H1 (cell line): ENCODE measurements around the gene C1orf21. TPM values are rescaled to one million over a fixed set of nuclear protein-coding genes. Genes with fewer than 3 reads are reported as not detected.

Experiments
- CTCF ChIA-PET: fragments of 300-600 bp; sonication (Branson Sonifier 250); formaldehyde crosslinking; loops from one replicate; lab custom pipeline; 2021; ENCODE audit not compliant: partially characterized antibody; lab: Charles Lee
- POLR2A ChIA-PET: fragments of 300-600 bp; sonication (Branson Sonifier 250); formaldehyde crosslinking; loops from one replicate; lab custom pipeline; 2021; ENCODE audit warnings: inconsistent platforms; ENCODE audit not compliant: partially characterized antibody; lab: Charles Lee
- DNase-seq, 2 experiments: peaks; one replicate each; pipeline versions ENCODE4 v3.0.0 to v3.0.0-alpha.2; 2010 to 2022; ENCODE audit warnings: low spot score in 2 of 2, low read depth in 1 of 2, mixed read lengths in 1 of 2
- FAIRE-seq: peaks from 2 replicates; lab custom pipeline; 2011; peaks lifted over from hg19 to GRCh38; lab: Jason Lieb, UNC
- H2AFZ ChIP-seq: 2 replicates; pipeline ENCODE4 v1.8.1; 2012; ENCODE audit warnings: low read length, inconsistent platforms
- H2AK5ac ChIP-seq: 2 replicates; pipeline ENCODE4 v1.6.1; 2013; ENCODE audit warnings: low read depth, low read length
- H2BK120ac ChIP-seq: replicated peaks from 2 replicates; pipeline ENCODE3; 2013; ENCODE audit warnings: low read depth, low read length, inconsistent platforms
- H2BK12ac ChIP-seq: 2 replicates; pipeline ENCODE4 v1.6.1; 2013; ENCODE audit warnings: low read depth, low read length
- H2BK15ac ChIP-seq: 2 replicates; pipeline ENCODE4 v1.6.1; 2013; ENCODE audit warnings: low read length
- H2BK20ac ChIP-seq: 2 replicates; pipeline ENCODE4 v1.6.1; 2013; ENCODE audit warnings: low read length
- H2BK5ac ChIP-seq: 2 replicates; pipeline ENCODE4 v1.6.1; 2013; ENCODE audit warnings: low read depth, low read length
- H3K14ac ChIP-seq: 2 replicates; pipeline ENCODE4 v1.6.1; 2013; ENCODE audit warnings: inconsistent platforms; ENCODE audit not compliant: insufficient read length
- H3K18ac ChIP-seq: 2 replicates; pipeline ENCODE4 v1.6.1; 2013; ENCODE audit warnings: low read length; ENCODE audit errors: extremely low read depth
- H3K23ac ChIP-seq: 2 replicates; pipeline ENCODE4 v1.6.1; 2013; ENCODE audit warnings: inconsistent platforms; ENCODE audit not compliant: insufficient read length
- H3K23me2 ChIP-seq: 2 replicates; pipeline ENCODE4 v1.6.1; 2013; ENCODE audit warnings: low read depth, low read length
- H3K27ac ChIP-seq: 2 replicates; pipeline ENCODE4 v1.6.1; 2011; ENCODE audit warnings: low read depth, low read length, inconsistent platforms
- H3K27me3 ChIP-seq, 4 experiments: replicated peaks in 1 of 4; 1 replicate in 1 of 4; 2 replicates in 3 of 4; pipeline versions ENCODE4 v1.6.1 to v1.8.1; 2011 to 2013; ENCODE audit warnings: low read length in 3 of 4, mild to moderate bottlenecking in 3 of 4, inconsistent platforms in 2 of 4, mixed read lengths in 2 of 4, moderate library complexity in 1 of 4; ENCODE audit not compliant: control insufficient read depth in 3 of 4, insufficient read depth in 3 of 4; ENCODE audit errors: extremely low read depth in 1 of 4
- H3K36me3 ChIP-seq, 4 experiments: 2 replicates each; pipeline versions ENCODE4 v1.6.1 to v1.8.1; 2011 to 2013; ENCODE audit warnings: mild to moderate bottlenecking in 4 of 4, low read length in 3 of 4, moderate library complexity in 2 of 4, control low read depth in 1 of 4, inconsistent platforms in 1 of 4; ENCODE audit not compliant: insufficient read depth in 4 of 4, control insufficient read depth in 2 of 4
- H3K4ac ChIP-seq: replicated peaks from 2 replicates; pipeline ENCODE3; 2013; ENCODE audit warnings: low read length, low read depth, mixed read lengths, inconsistent platforms; ENCODE audit not compliant: insufficient read length
- H3K4me1 ChIP-seq, 4 experiments: replicated peaks in 1 of 4; 1 replicate in 1 of 4; 2 replicates in 3 of 4; pipeline versions ENCODE4 v1.6.1 to v1.8.1; 2011 to 2013; ENCODE audit warnings: low read length in 3 of 4, inconsistent platforms in 2 of 4, mixed read lengths in 1 of 4; ENCODE audit not compliant: insufficient read depth in 4 of 4, control insufficient read depth in 3 of 4
- H3K4me2 ChIP-seq, 2 experiments: 2 replicates each; pipeline versions ENCODE4 v1.6.1 to v1.8.1; 2011 to 2013; ENCODE audit warnings: low read depth in 2 of 2, low read length in 2 of 2, control low read depth in 1 of 2, inconsistent platforms in 1 of 2, mild to moderate bottlenecking in 1 of 2; ENCODE audit not compliant: insufficient read depth in 1 of 2
- H3K4me3 ChIP-seq, 4 experiments: fragments of 200-600, 300-600 bp in 1 of 4; sonication (generic), shearing (Covaris generic), sonication (Bioruptor Twin) in 1 of 4; 2 replicates each; pipeline versions ENCODE4 v1.5.1 to v1.8.1; 2011 to 2016; ENCODE audit warnings: low read length in 4 of 4, low read depth in 3 of 4, control low read depth in 2 of 4, inconsistent platforms in 2 of 4, mild to moderate bottlenecking in 2 of 4, mixed read lengths in 1 of 4, moderate library complexity in 1 of 4; ENCODE audit not compliant: insufficient read depth in 2 of 4; ENCODE audit errors: extremely low read depth in 1 of 4
- H3K56ac ChIP-seq: replicated peaks from 2 replicates; pipeline ENCODE3; 2013; ENCODE audit warnings: low read depth, mild to moderate bottlenecking, mixed read lengths, low read length, inconsistent platforms; ENCODE audit not compliant: insufficient read length
- H3K79me1 ChIP-seq: 2 replicates; pipeline ENCODE4 v1.6.1; 2013; ENCODE audit warnings: low read depth, low read length, control low read depth
- H3K79me2 ChIP-seq, 2 experiments: 2 replicates each; pipeline versions ENCODE4 v1.6.1 to v1.8.1; 2012 to 2013; ENCODE audit warnings: low read length in 2 of 2, mild to moderate bottlenecking in 2 of 2, inconsistent platforms in 1 of 2; ENCODE audit not compliant: insufficient read depth in 2 of 2, control insufficient read depth in 1 of 2
- H3K9ac ChIP-seq, 4 experiments: replicated peaks in 1 of 4; 1 replicate in 1 of 4; 2 replicates in 3 of 4; pipeline versions ENCODE4 v1.6.1 to v1.8.1; 2011 to 2013; ENCODE audit warnings: low read depth in 3 of 4, low read length in 3 of 4, control low read depth in 2 of 4, mild to moderate bottlenecking in 2 of 4, moderate library complexity in 2 of 4, inconsistent platforms in 1 of 4; ENCODE audit errors: extremely low read depth in 1 of 4
- H3K9me3 ChIP-seq, 2 experiments: 2 replicates each; pipeline versions ENCODE4 v1.6.1 to v1.8.1; 2012 to 2013; ENCODE audit warnings: mild to moderate bottlenecking in 2 of 2, moderate library complexity in 2 of 2, control low read depth in 1 of 2, inconsistent platforms in 1 of 2, low read depth in 1 of 2, low read length in 1 of 2, mixed read lengths in 1 of 2; ENCODE audit not compliant: insufficient read depth in 2 of 2
- H4K20me1 ChIP-seq, 2 experiments: replicated peaks in 1 of 2; 2 replicates each; pipeline versions ENCODE3 to v1.8.1; 2011 to 2013; ENCODE audit warnings: inconsistent platforms in 2 of 2, low read length in 2 of 2, mild to moderate bottlenecking in 1 of 2; ENCODE audit not compliant: insufficient read depth in 2 of 2, control insufficient read depth in 1 of 2
- H4K5ac ChIP-seq: 2 replicates; pipeline ENCODE4 v1.6.1; 2013; ENCODE audit warnings: low read length, low read depth, mixed read lengths, inconsistent platforms; ENCODE audit not compliant: insufficient read length
- H4K8ac ChIP-seq: 2 replicates; pipeline ENCODE4 v1.8.0; 2013; ENCODE audit warnings: mild to moderate bottlenecking, moderate library complexity, low read length, inconsistent platforms; ENCODE audit not compliant: insufficient read depth; ENCODE audit errors: extremely low read depth
- H4K91ac ChIP-seq: replicated peaks from 2 replicates; pipeline ENCODE3; 2013; ENCODE audit warnings: low read length, mixed read lengths, inconsistent platforms; ENCODE audit not compliant: insufficient read length
- BACH1 ChIP-seq: IDR thresholded peaks from 2 replicates; pipeline ENCODE4 v1.6.1; 2012; ENCODE audit warnings: low read length, improper control_type of control experiment
- BCL11A ChIP-seq, 2 experiments: IDR thresholded peaks; one replicate each; pipeline ENCODE4 v1.6.1; 2011; ENCODE audit warnings: low read depth in 2 of 2, low read length in 2 of 2, mild to moderate bottlenecking in 2 of 2
- CBX5 ChIP-seq: fragments of 300-800, 300-1000 bp; sonication (generic); IDR thresholded peaks from 2 replicates; pipeline ENCODE4 v1.7.1; 2016; ENCODE audit warnings: antibody characterized with exemption, low read length, low read depth
- CHD2 ChIP-seq: IDR thresholded peaks from 2 replicates; pipeline ENCODE4 v1.6.1; 2012; ENCODE audit warnings: low read length, improper control_type of control experiment
- EGR1 ChIP-seq: IDR thresholded peaks from 2 replicates; pipeline ENCODE4 v1.6.1; 2011; ENCODE audit warnings: low read depth, low read length, borderline replicate concordance
- EZH2 ChIP-seq: fragments of 200-600 bp; sonication (generic); IDR thresholded peaks from 2 replicates; pipeline ENCODE4 v1.7.1; 2012; ENCODE audit warnings: low read depth, mild to moderate bottlenecking, moderate library complexity, low read length, inconsistent platforms; ENCODE audit not compliant: severe bottlenecking
- GTF2F1 ChIP-seq: IDR thresholded peaks from 2 replicates; pipeline ENCODE4 v1.6.1; 2012; ENCODE audit warnings: low read depth, low read length, improper control_type of control experiment, borderline replicate concordance
- HDAC2 ChIP-seq, 2 experiments: fragments of 300-600 bp in 1 of 2; sonication (generic) in 1 of 2; IDR thresholded peaks; 2 replicates each; pipeline ENCODE4 v1.6.1; 2011 to 2012; ENCODE audit warnings: low read depth in 2 of 2, low read length in 2 of 2, mild to moderate bottlenecking in 2 of 2, moderate library complexity in 2 of 2, borderline replicate concordance in 1 of 2, inconsistent platforms in 1 of 2
- JUN ChIP-seq: IDR thresholded peaks from 2 replicates; pipeline ENCODE4 v1.6.1; 2011; ENCODE audit warnings: low read depth, mild to moderate bottlenecking, improper control_type of control experiment, low read length
- JUND ChIP-seq: IDR thresholded peaks from 2 replicates; pipeline ENCODE4 v1.6.1; 2011; ENCODE audit warnings: mild to moderate bottlenecking, improper control_type of control experiment, low read length
- MAFK ChIP-seq: IDR thresholded peaks from 2 replicates; pipeline ENCODE4 v1.6.1; 2012; ENCODE audit warnings: low read depth, mild to moderate bottlenecking, improper control_type of control experiment, low read length
- SAP30 ChIP-seq: fragments of 300-600 bp; sonication (generic); IDR thresholded peaks from 2 replicates; pipeline ENCODE4 v1.7.1; 2012; ENCODE audit warnings: low read length, moderate library complexity, mild to moderate bottlenecking, inconsistent platforms; ENCODE audit not compliant: insufficient read depth, insufficient replicate concordance
- SUZ12 ChIP-seq: fragments of 200-600 bp; sonication (generic); IDR thresholded peaks from 2 replicates; pipeline ENCODE4 v1.6.1; 2012; ENCODE audit warnings: mild to moderate bottlenecking, inconsistent platforms, low read length, moderate library complexity, mixed read lengths
- TAF1 ChIP-seq: IDR thresholded peaks from 2 replicates; pipeline ENCODE4 v1.6.1; 2011; ENCODE audit warnings: mild to moderate bottlenecking, low read depth, low read length
- WGBS, 2 experiments: shearing (Covaris generic) in 1 of 2; methylation state at CpG; one replicate each; pipeline versions ENCODE4 v1.1.6 to v1.1.7; 2013 to 2015; ENCODE audit warnings: low lambda C conversion rate in 2 of 2, mixed read lengths in 2 of 2, inconsistent platforms in 1 of 2, low coverage in 1 of 2, missing lambda C conversion rate in 1 of 2; ENCODE audit not compliant: insufficient replicate concordance in 2 of 2, insufficient coverage in 1 of 2, insufficient read length in 1 of 2; ENCODE audit errors: extremely low coverage in 1 of 2, missing lambda C conversion rate in 1 of 2; 5-methylcytosine and 5-hydroxymethylcytosine counted together
- polyA plus RNA-seq, 7 experiments: library from polyadenylated mRNA; depleted of rRNA in 3 of 7; stranded (reverse) in 5 of 7; unstranded in 2 of 7; fragments of >200 nt in 5 of 7; fragments of 200-250 nt in 2 of 7; gene quantifications; 1 replicate in 5 of 7; 2 replicates in 1 of 7; 4 replicates in 1 of 7; pipeline versions ENCODE4 v1.2.1 to v1.2.3, GENCODE V29; 2011 to 2013; ENCODE audit warnings: missing spikeins in 2 of 7, mixed read lengths in 2 of 7
- total RNA-seq: library from RNA; stranded (reverse); fragmentation: NEBNext Ultra II Directional; extraction: Animal tissue kit (Norgen Biotek cat#: 25700); gene quantifications from 2 replicates; pipeline ENCODE4 v1.2.1, GENCODE V29; 2021

C1orf21 gene
- total and polyA plus RNA-seq, 2 of the 8 experiments (the other 6 are each of a cell fraction or from before 2014, with no cell fraction given) = 16.6 to 51.0 TPM

DNA sequence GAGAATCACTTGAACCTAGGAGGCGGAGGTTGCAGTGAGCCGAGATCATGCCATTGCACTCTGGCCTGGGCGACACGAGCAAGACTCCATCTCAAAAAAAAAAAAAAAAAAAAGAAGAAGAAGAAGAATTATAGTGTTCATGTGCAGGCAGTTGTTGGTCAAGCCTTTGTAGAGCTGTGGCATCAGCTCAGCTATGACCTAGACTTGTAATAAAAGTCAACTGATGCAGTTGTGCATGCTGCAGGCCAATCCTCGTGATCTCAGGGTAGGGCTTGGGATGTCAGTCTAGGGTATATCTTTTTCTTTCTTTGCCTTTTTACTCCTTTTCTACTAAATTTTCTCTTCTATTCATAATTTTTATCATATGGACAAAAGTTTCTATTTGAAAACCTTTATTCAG is 76.2 kb downstream of the C1orf21 start:
- WGBS, 2 experiments = 85% methylated on average over 2 of the region's 5 CpGs; no CpG with 5 or more reads in 1 of the 2 experiments
- H3K14ac ChIP-seq = no peak overlapping the region
- H3K4me1 ChIP-seq = peaks cover 0 to 9% (median 3%) of the 10 kb centered on the region in 4 experiments; a peak in 4 of 7 replicates
- no peak overlapping the region for H2BK20ac ChIP-seq
- no peak overlapping the region for H3K27ac ChIP-seq
- no peak overlapping the region for H3K4me3 ChIP-seq
- no peak overlapping the region for H3K4me2 ChIP-seq
- ChIA-PET POLR2A (no interaction called here), CTCF (interaction anchor here (1.0 kb wide), 1 partner anchor 15 kb away, joined by 3 read pairs; no protein-coding TSS in a partner anchor)
- H4K5ac ChIP-seq = no peak overlapping the region
- no peak overlapping the region for H3K23ac ChIP-seq
- H2BK120ac ChIP-seq = no peak overlapping the region
- no peak overlapping the region for H3K18ac ChIP-seq
- no peaks in the 10 kb centered on the region for H3K27me3 ChIP-seq
- no peak overlapping the region for H3K4ac ChIP-seq
- peaks cover 5% of the 10 kb centered on the region for H3K79me1 ChIP-seq
- 0 out of 8 replicates have a peak, but pooled peaks cover 0 to 2% (median 0%) of the 10 kb centered on the region in 4 experiments for H3K36me3 ChIP-seq
- no peak overlapping the region for H2AFZ ChIP-seq
- no peak overlapping the region for H2AK5ac ChIP-seq
- H4K8ac ChIP-seq = no peak overlapping the region
- TF ChIP-seq SUZ12 (no peak), EGR1 (no peak), MAFK (no peak), TAF1 (no peak), SAP30 (no peak), CBX5 (no peak), CHD2 (no peak), BACH1 (no peak), HDAC2 (IDR thresholded peaks at IDR 0.05; ENCODE audit: borderline replicate concordance in 1 of 2, low read depth in 2 of 2, low read length in 2 of 2) (no peak), BCL11A (IDR thresholded peaks at IDR 0.05; ENCODE audit: low read depth in 2 of 2, low read length in 2 of 2) (no peak), JUND (no peak), GTF2F1 (no peak), EZH2 (no peak), JUN (no peak)
- no peak overlapping the region for H2BK15ac ChIP-seq
- H3K56ac ChIP-seq = no peak overlapping the region
- DNase-seq = no peak
- H3K79me2 ChIP-seq = peaks cover 5 to 75% of the 10 kb centered on the region in 2 experiments; a peak in 3 of 4 replicates
- no peak overlapping the region for H3K9ac ChIP-seq
- H2BK12ac ChIP-seq = no peak overlapping the region
- no peaks in the 10 kb centered on the region; the same call in 1 of the 2 replicates for H3K23me2 ChIP-seq
- no peak overlapping the region for H2BK5ac ChIP-seq
- no peaks in the 10 kb centered on the region for H4K20me1 ChIP-seq
- no peak for FAIRE-seq
- H3K9me3 ChIP-seq = no peaks in the 10 kb centered on the region
- H4K91ac ChIP-seq = no peak overlapping the region
